ENCODE data around the gene SH2D6.

DNA sequence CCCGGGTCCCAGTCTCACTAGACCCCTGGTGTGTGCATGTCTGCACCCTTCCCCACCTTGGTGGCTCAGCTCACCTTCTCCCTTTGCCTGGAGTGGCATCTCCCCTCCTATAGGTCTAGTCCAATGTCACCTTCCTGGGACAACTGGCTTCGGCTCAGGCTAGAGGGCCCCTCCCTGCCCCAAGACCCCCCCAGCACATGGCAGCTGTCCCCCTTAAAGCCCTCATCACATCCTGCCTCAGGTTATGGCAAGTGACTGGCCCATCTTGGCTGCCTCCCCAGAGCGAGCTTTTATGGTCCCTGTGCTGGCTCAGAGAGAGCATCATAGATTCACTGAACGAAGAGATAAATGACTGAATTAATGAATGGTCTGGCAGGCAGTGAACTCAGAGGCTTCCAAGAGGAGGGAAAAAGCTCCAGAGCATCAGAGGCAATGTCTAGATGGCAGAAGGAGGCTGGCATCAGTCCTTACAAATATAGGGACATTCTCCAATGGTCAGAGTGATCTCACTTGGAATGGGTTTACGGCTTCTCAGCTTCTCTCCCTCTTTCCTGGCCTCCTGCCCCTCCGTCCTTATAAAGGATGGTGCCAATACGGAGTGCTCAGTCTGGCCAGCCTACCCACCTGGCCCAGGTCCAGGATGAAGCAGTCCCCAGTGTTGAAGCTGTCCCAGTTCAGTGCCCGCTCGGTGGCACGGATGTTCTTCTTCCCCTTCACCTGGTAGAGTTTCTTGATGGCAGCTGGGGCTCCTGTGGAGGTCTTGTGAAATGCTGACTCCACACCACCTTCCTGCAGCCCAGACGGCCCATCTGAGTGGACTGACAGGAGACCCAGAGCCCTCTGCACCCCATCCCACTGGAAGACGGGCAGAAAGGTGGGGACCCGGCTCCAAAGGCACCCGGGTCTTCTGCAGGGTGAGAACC lies 17.7 kb upstream of the SH2D6 start:
- TF ChIP-seq, protein P1, sequence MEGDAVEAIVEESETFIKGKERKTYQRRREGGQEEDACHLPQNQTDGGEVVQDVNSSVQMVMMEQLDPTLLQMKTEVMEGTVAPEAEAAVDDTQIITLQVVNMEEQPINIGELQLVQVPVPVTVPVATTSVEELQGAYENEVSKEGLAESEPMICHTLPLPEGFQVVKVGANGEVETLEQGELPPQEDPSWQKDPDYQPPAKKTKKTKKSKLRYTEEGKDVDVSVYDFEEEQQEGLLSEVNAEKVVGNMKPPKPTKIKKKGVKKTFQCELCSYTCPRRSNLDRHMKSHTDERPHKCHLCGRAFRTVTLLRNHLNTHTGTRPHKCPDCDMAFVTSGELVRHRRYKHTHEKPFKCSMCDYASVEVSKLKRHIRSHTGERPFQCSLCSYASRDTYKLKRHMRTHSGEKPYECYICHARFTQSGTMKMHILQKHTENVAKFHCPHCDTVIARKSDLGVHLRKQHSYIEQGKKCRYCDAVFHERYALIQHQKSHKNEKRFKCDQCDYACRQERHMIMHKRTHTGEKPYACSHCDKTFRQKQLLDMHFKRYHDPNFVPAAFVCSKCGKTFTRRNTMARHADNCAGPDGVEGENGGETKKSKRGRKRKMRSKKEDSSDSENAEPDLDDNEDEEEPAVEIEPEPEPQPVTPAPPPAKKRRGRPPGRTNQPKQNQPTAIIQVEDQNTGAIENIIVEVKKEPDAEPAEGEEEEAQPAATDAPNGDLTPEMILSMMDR (IDR thresholded peaks at IDR 0.05) = no peak
- no peak for TF ChIP-seq ZFX (IDR thresholded peaks at IDR 0.05; ENCODE audit: borderline replicate concordance)

All from 22Rv1 (cell line).